HepG2 (cell line): ENCODE measurements around the gene TPRG1L.

ENCODE experiments used
- ARNT ChIP-seq: fragments of 450-650 bp; IDR thresholded peaks from 2 replicates; pipeline ENCODE4 v1.6.1; 2017
- SUZ12 ChIP-seq: fragments of 150-350 bp; IDR thresholded peaks from 2 replicates; pipeline ENCODE4 v1.6.1; 2014; ENCODE audit warnings: low read depth, low read length

DNA sequence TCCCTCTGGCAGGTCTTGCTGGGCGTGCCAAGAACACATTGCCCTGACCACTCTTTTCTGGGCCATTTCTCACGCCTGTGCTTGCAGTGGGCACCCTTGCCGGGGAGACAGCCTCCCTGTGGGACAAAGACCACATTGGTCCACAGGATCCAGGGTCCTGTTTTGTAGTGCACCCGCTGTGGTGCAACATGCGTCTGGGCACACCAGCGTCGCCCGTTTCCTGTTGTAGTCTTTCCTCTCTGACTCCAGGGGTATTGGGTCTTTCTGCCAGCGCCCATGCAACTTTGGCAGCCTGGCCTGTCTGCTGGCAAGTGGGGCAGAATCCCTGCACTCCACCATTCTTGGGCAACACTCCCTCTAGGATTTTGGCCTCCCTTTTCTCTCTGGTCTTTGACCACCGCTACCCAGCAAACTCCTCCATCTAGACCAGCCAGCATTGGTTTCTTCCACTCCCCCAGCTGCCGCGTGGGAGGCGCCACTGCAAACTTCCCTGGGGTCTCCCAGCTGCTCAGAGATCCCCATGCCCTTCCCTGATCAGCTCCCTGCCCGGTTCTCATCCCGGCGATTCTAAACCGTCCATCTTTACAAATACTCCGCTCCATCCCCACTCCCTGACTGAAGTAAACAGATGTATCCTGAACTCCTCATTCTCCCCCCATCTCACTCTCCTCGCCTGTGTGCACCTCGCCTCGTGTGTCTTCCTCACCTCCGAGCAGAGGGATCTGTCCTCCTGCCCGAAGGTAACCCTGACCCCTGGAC, 1.2 kb upstream of the TPRG1L start:
- TF ChIP-seq SUZ12 (no peak), ARNT (no peak)
